GM12878 (cell line): Measurements from ENCODE around the gene MCM6. TPM values are rescaled to one million over a fixed set of nuclear protein-coding genes. Genes with fewer than 3 reads are reported as not detected.

Source experiments
- ATAC-seq: fragments of 200-7000 bp; cut with Tn5 transposase; 3 replicates; pipeline ENCODE4 v1.9.1; 2020; ENCODE audit warnings: mild to moderate bottlenecking, moderate library complexity
- BruUV-seq: library from RNA; stranded (reverse); fragments of 400-500 nt; replicated peaks from 2 replicates; lab custom pipeline; 2021; lab: Mats Ljungman, UMichigan
- CTCF ChIA-PET: fragments of 300-600 bp; sonication (Branson Sonifier 250); formaldehyde crosslinking; extraction: SDS; loops from one replicate; lab custom pipeline; 2021; ENCODE audit warnings: inconsistent platforms; lab: Yijun Ruan, JAX
- POLR2A ChIA-PET: fragments of 350-600 bp; formaldehyde crosslinking; extraction: SDS; loops from one replicate; lab custom pipeline; 2021; ENCODE audit warnings: inconsistent platforms; lab: Charles Lee
- RAD21 ChIA-PET: fragments of 300-600 bp; sonication (Branson Sonifier 250); formaldehyde crosslinking; loops from one replicate; lab custom pipeline; 2023; ENCODE audit warnings: antibody characterized with exemption; ENCODE audit not compliant: unreplicated experiment; lab: Charles Lee
- SMC1A ChIA-PET: fragments of 300-600 bp; sonication (Branson Sonifier 250); formaldehyde crosslinking; loops from one replicate; lab custom pipeline; 2023; ENCODE audit not compliant: unreplicated experiment, uncharacterized antibody; lab: Charles Lee
- DNase-seq: peaks from one replicate; pipeline ENCODE4 v3.0.0-alpha.2; 2011; ENCODE audit warnings: low read depth, low spot score
- FAIRE-seq: peaks from 3 replicates; lab custom pipeline; 2011; peaks lifted over from hg19 to GRCh38; lab: Jason Lieb, UNC
- H2AFZ ChIP-seq: 2 replicates; pipeline ENCODE4 v1.6.0; 2011; ENCODE audit warnings: low read depth, low read length, control low read depth; ENCODE audit not compliant: control insufficient read depth
- H3K27ac ChIP-seq: 2 replicates; pipeline ENCODE4 v1.5.1; 2011; ENCODE audit warnings: control low read depth; ENCODE audit not compliant: control insufficient read depth, insufficient read depth
- H3K27me3 ChIP-seq, 2 experiments: replicated peaks in 1 of 2; 2 replicates each; pipeline versions ENCODE4 v1.6.0 to v1.6.1; 2011; ENCODE audit warnings: low read length in 1 of 2; ENCODE audit not compliant: control insufficient read depth in 2 of 2, insufficient read depth in 2 of 2
- H3K36me3 ChIP-seq, 2 experiments: 2 replicates each; pipeline ENCODE4 v1.5.1; 2011; ENCODE audit warnings: low read length in 1 of 2; ENCODE audit not compliant: control insufficient read depth in 2 of 2, insufficient read depth in 2 of 2
- H3K4me1 ChIP-seq: 2 replicates; pipeline ENCODE4 v1.6.1; 2011; ENCODE audit warnings: mild to moderate bottlenecking, low read length, moderate library complexity, mixed read lengths; ENCODE audit not compliant: control insufficient read depth, insufficient read depth
- H3K4me2 ChIP-seq: 2 replicates; pipeline ENCODE4 v1.6.0; 2011; ENCODE audit warnings: control low read depth; ENCODE audit not compliant: control insufficient read depth, insufficient read depth
- H3K4me3 ChIP-seq: fragments of 200-600 bp; sonication (generic); 2 replicates; pipeline ENCODE4 v1.5.1; 2016
- H3K79me2 ChIP-seq: 2 replicates; pipeline ENCODE4 v1.6.0; 2011; ENCODE audit warnings: low read length; ENCODE audit not compliant: control insufficient read depth, insufficient read depth
- H3K9ac ChIP-seq: 2 replicates; pipeline ENCODE4 v1.8.0; 2011; ENCODE audit warnings: low read length, control low read depth, mixed read lengths; ENCODE audit not compliant: control insufficient read depth, insufficient read depth
- H3K9me3 ChIP-seq: replicated peaks from 3 replicates; pipeline ENCODE4 v1.5.1; 2011; ENCODE audit warnings: mild to moderate bottlenecking, low read length; ENCODE audit not compliant: control insufficient read depth, insufficient read depth
- H4K20me1 ChIP-seq: 2 replicates; pipeline ENCODE4 v1.6.0; 2011; ENCODE audit not compliant: control insufficient read depth, insufficient read depth
- BACH1 ChIP-seq: fragments of 450-650 bp; IDR thresholded peaks from 2 replicates; pipeline ENCODE4 v1.6.1; 2017; ENCODE audit warnings: mild to moderate bottlenecking, borderline replicate concordance
- CHD4 ChIP-seq: fragments of 200-600 bp; sonication (generic); IDR thresholded peaks from 2 replicates; pipeline ENCODE4 v1.6.1; 2016; ENCODE audit warnings: mild to moderate bottlenecking
- CREM ChIP-seq: IDR thresholded peaks from 2 replicates; pipeline ENCODE4 v1.6.1; 2014; ENCODE audit warnings: antibody characterized with exemption, low read depth
- DPF2 ChIP-seq: fragments of 450-650 bp; IDR thresholded peaks from 2 replicates; pipeline ENCODE4 v1.6.1; 2017; ENCODE audit warnings: mild to moderate bottlenecking
- NFYB ChIP-seq: IDR thresholded peaks from 2 replicates; pipeline ENCODE4 v1.6.1; 2011; ENCODE audit warnings: low read depth, mild to moderate bottlenecking, low read length, improper control_type of control experiment, moderate library complexity; ENCODE audit not compliant: insufficient read depth
- RFX5 ChIP-seq: IDR thresholded peaks from 2 replicates; pipeline ENCODE4 v1.6.1; 2011; ENCODE audit warnings: low read depth, low read length, improper control_type of control experiment
- ZNF274 ChIP-seq: IDR thresholded peaks from one replicate; pipeline ENCODE4 v1.8.0; 2011; ENCODE audit not compliant: insufficient read length, insufficient read depth
- ZNF687 ChIP-seq: fragments of 450-650 bp; IDR thresholded peaks from 2 replicates; pipeline ENCODE4 v1.6.1; 2017; ENCODE audit warnings: mild to moderate bottlenecking, moderate library complexity
- WGBS: methylation state at CpG from one replicate; pipeline ENCODE4 v1.1.6; 2016; ENCODE audit warnings: low lambda C conversion rate; ENCODE audit not compliant: insufficient replicate concordance, insufficient coverage; ENCODE audit errors: missing lambda C conversion rate; 5-methylcytosine and 5-hydroxymethylcytosine counted together
- in situ Hi-C: fragments of 300-500 bp; cut with MboI; formaldehyde crosslinking; loops from 9 replicates; pipeline ENCODE4 v1.14.3; 2018; ENCODE audit warnings: mixed read lengths
- intact Hi-C: fragments of 100-400 bp; cut with micrococcal nuclease; formaldehyde crosslinking; loops from one replicate; pipeline ENCODE4 v1.14.2; 2022; ENCODE audit not compliant: unreplicated experiment
- polyA plus RNA-seq, 11 experiments: library from polyadenylated mRNA; depleted of rRNA in 4 of 11; unstranded in 6 of 11; stranded (reverse) in 5 of 11; fragments of >200 nt; fragmentation: Nextera tagmentation in 4 of 11; fragmentation: Illumina TruSeq in 1 of 11; extraction: Ambion mirVana in 4 of 11; extraction: Trizol in 1 of 11; gene quantifications; 1 replicate in 1 of 11; 2 replicates in 10 of 11; pipeline versions ENCODE4 v1.2.1 to v1.2.3, GENCODE V29; 2011 to 2016; ENCODE audit warnings: inconsistent platforms in 2 of 11, missing spikeins in 2 of 11, low read depth in 1 of 11
- total RNA-seq, 4 experiments: library from RNA; depleted of rRNA in 3 of 4; stranded (reverse); fragments of >200 nt in 3 of 4; fragmentation: Illumina TruSeq in 1 of 4; extraction: Trizol in 1 of 4; gene quantifications; 2 replicates each; pipeline versions ENCODE4 v1.2.1 to v1.2.3, GENCODE V29; 2013 to 2021
- TF ChIP-seq, protein P1 (sequence below): fragments of 450-650 bp; IDR thresholded peaks from 2 replicates; pipeline ENCODE4 v1.6.1; 2016; ENCODE audit warnings: mild to moderate bottlenecking
- TF ChIP-seq, protein P2 (sequence below): IDR thresholded peaks from 2 replicates; pipeline ENCODE4 v1.6.1; 2011; ENCODE audit warnings: low read depth, mild to moderate bottlenecking, low read length, moderate library complexity, borderline replicate concordance; ENCODE audit errors: extremely low read depth
- TF ChIP-seq, protein P3 (sequence below): fragments of 450-650 bp; IDR thresholded peaks from 2 replicates; pipeline ENCODE4 v1.6.1; 2014; ENCODE audit warnings: mild to moderate bottlenecking

MCM6 gene
- total and polyA plus RNA-seq, 10 of the 15 experiments (the other 5 are each of a cell fraction or from before 2014, with no cell fraction given) = 37.4 to 118 (median 82.2) TPM

DNA sequence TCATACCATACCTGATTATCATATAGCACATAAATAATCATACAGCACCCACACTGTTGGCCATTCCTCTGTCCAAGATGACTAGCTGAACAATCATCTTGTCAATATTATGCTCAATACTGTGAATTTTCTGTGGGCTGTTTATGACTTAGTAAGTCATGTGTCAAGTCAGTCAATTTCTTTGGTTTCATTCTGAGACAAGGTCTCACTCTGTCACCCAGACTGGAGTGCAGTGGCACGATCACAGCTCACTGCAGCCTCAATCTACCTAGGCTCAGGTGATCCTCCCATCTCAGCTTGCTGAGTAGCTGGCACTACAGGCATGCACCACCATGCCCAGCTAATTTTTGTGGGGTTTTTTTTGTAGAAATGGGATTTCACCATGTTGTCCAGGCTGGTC is 5.7 kb downstream of the MCM6 start (continued):
- TF ChIP-seq ZNF687 = no peak
- no peak for TF ChIP-seq BACH1
- TF ChIP-seq, protein P1, sequence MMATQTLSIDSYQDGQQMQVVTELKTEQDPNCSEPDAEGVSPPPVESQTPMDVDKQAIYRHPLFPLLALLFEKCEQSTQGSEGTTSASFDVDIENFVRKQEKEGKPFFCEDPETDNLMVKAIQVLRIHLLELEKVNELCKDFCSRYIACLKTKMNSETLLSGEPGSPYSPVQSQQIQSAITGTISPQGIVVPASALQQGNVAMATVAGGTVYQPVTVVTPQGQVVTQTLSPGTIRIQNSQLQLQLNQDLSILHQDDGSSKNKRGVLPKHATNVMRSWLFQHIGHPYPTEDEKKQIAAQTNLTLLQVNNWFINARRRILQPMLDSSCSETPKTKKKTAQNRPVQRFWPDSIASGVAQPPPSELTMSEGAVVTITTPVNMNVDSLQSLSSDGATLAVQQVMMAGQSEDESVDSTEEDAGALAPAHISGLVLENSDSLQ = peak; percentile 62

GRCh38 chr2:135863233-135863632 is 13.0 kb downstream of the MCM6 start:
- Histone ChIP-seq H3K9ac (no peak overlapping the region), H4K20me1 (no peaks in the 10 kb centered on the region), H3K4me1 (no peaks in the 10 kb centered on the region), H3K27ac (no peak overlapping the region), H3K79me2 (no peaks in the 10 kb centered on the region), H3K9me3 (no peaks in the 10 kb centered on the region), H3K4me2 (no peak overlapping the region), H3K27me3 (no peaks in the 10 kb centered on the region), H2AFZ (no peak overlapping the region), H3K4me3 (no peak overlapping the region), H3K36me3 (peaks cover 11 to 27% of the 10 kb centered on the region in 2 experiments)
- RAD21 ChIA-PET = no interaction called here
- 98% methylated on average over 6 of the region's 6 CpGs for WGBS
- ATAC-seq (no peak), DNase-seq (no peak), FAIRE-seq (no peak)
- intact Hi-C loops (no loop called here), in situ Hi-C loops (no loop called here)
- no TSS peak for BruUV-seq
- CTCF ChIA-PET = interaction anchor here (0.9 to 1.0 kb wide), 2 partner anchors 521 to 859 kb away, joined by 3 read pairs; no protein-coding TSS in a partner anchor
- SMC1A ChIA-PET = interaction anchor here (1.2 to 1.5 kb wide), 4 partner anchors 15 to 103 kb away, joined by 3 read pairs; no protein-coding TSS in a partner anchor
- POLR2A ChIA-PET = no interaction called here
- TF ChIP-seq, protein P2, sequence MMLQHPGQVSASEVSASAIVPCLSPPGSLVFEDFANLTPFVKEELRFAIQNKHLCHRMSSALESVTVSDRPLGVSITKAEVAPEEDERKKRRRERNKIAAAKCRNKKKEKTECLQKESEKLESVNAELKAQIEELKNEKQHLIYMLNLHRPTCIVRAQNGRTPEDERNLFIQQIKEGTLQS = no peak
- no peak for TF ChIP-seq DPF2
- no peak for TF ChIP-seq CREM
- TF ChIP-seq ZNF274 = no peak
- TF ChIP-seq RFX5 = no peak
- no peak for TF ChIP-seq CHD4
- TF ChIP-seq, protein P3, sequence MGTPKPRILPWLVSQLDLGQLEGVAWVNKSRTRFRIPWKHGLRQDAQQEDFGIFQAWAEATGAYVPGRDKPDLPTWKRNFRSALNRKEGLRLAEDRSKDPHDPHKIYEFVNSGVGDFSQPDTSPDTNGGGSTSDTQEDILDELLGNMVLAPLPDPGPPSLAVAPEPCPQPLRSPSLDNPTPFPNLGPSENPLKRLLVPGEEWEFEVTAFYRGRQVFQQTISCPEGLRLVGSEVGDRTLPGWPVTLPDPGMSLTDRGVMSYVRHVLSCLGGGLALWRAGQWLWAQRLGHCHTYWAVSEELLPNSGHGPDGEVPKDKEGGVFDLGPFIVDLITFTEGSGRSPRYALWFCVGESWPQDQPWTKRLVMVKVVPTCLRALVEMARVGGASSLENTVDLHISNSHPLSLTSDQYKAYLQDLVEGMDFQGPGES = no peak
- TF ChIP-seq, protein P1 = no peak
- no peak for TF ChIP-seq NFYB
